SU-DHL-6 (cell line): Measurements from ENCODE around the gene RAMACL.

ENCODE experiments used
- H2AFZ ChIP-seq: fragments of 200-600 bp; sonication (generic); 2 replicates; pipeline ENCODE4 v1.6.1; 2014; ENCODE audit warnings: low read depth, mild to moderate bottlenecking, moderate library complexity, mixed read lengths, antibody characterized with exemption, low read length; ENCODE audit not compliant: severe bottlenecking
- H3F3A ChIP-seq: fragments of 200-600 bp; shearing (Covaris generic); 2 replicates; pipeline ENCODE4 v1.6.0; 2016; ENCODE audit warnings: antibody characterized with exemption, mild to moderate bottlenecking; ENCODE audit not compliant: insufficient read depth
- H3K27ac ChIP-seq: fragments of 200-600 bp; sonication (generic); 2 replicates; pipeline ENCODE4 v1.5.1; 2016; ENCODE audit warnings: low read depth, mild to moderate bottlenecking, low read length, moderate library complexity, mixed read lengths
- H3K27me3 ChIP-seq: fragments of 200-600 bp; sonication (generic), shearing (Covaris generic); 2 replicates; pipeline ENCODE4 v1.6.0; 2014; ENCODE audit warnings: mild to moderate bottlenecking, low read length
- H3K36me3 ChIP-seq: fragments of 200-600 bp; sonication (generic); 2 replicates; pipeline ENCODE4 v1.6.1; 2014; ENCODE audit warnings: mild to moderate bottlenecking, low read length, mixed read lengths
- H3K4me2 ChIP-seq: fragments of 300-600, 200-600 bp; shearing (Covaris generic), sonication (generic); 2 replicates; pipeline ENCODE4 v1.6.0; 2014; ENCODE audit warnings: low read length, low read depth, mild to moderate bottlenecking; ENCODE audit not compliant: poor library complexity, severe bottlenecking
- H3K4me3 ChIP-seq: fragments of 200-600 bp; sonication (generic); 2 replicates; pipeline ENCODE4 v1.5.1; 2014; ENCODE audit warnings: antibody characterized with exemption, low read length, mild to moderate bottlenecking, mixed read lengths; ENCODE audit not compliant: insufficient read depth, poor library complexity, severe bottlenecking
- H3K79me2 ChIP-seq: fragments of 200-600 bp; sonication (generic); 2 replicates; pipeline ENCODE4 v1.6.1; 2014; ENCODE audit warnings: mild to moderate bottlenecking, low read length, moderate library complexity; ENCODE audit not compliant: insufficient read depth
- H3K9ac ChIP-seq: fragments of 200-600 bp; sonication (generic); 2 replicates; pipeline ENCODE4 v1.7.0; 2014; ENCODE audit warnings: mild to moderate bottlenecking, low read length
- H3K9me2 ChIP-seq: fragments of 200-600 bp; sonication (generic); replicated peaks from 2 replicates; pipeline ENCODE4 v1.6.1; 2014; ENCODE audit warnings: low read length; ENCODE audit not compliant: insufficient read depth
- H3K9me3 ChIP-seq: fragments of 200-600 bp; sonication (generic); 2 replicates; pipeline ENCODE4 v1.6.1; 2014; ENCODE audit warnings: low read length, mixed read lengths; ENCODE audit not compliant: insufficient read depth
- H4K20me1 ChIP-seq: fragments of 200-600 bp; sonication (generic); 2 replicates; pipeline ENCODE4 v1.6.1; 2014; ENCODE audit warnings: low read depth, mild to moderate bottlenecking, antibody characterized with exemption, low read length, moderate library complexity, mixed read lengths
- CTCF ChIP-seq: fragments of 200-600 bp; sonication (generic); IDR thresholded peaks from one replicate; pipeline ENCODE4 v1.5.1; 2017; ENCODE audit warnings: antibody characterized with exemption, mild to moderate bottlenecking, low read length, moderate library complexity; ENCODE audit not compliant: insufficient read depth, poor library complexity, severe bottlenecking
- EZH2phosphoT487 ChIP-seq: fragments of 200-600 bp; sonication (generic), shearing (Covaris generic); conservative IDR thresholded peaks from 2 replicates; pipeline ENCODE4 v1.6.1; 2018; ENCODE audit warnings: mild to moderate bottlenecking, antibody characterized with exemption, low read length, moderate library complexity, mixed read lengths

RAMACL gene

GRCh38 chr6:166629628-166630027 lies 43.1 kb upstream of the RAMACL start:
- H3K9me2 ChIP-seq: no peaks in the 10 kb centered on the region
- no peak overlapping the region for H3K27ac ChIP-seq
- no peaks in the 10 kb centered on the region for H3K9me3 ChIP-seq
- TF ChIP-seq CTCF (no peak), EZH2phosphoT487 (no peak)
- no peaks in the 10 kb centered on the region for H3K27me3 ChIP-seq
- no peak overlapping the region for H2AFZ ChIP-seq
- no peaks in the 10 kb centered on the region for H3K79me2 ChIP-seq
- H4K20me1 ChIP-seq: no peaks in the 10 kb centered on the region
- no peak overlapping the region for H3K9ac ChIP-seq
- H3K4me3 ChIP-seq: no peak overlapping the region
- no peaks in the 10 kb centered on the region for H3F3A ChIP-seq
- H3K36me3 ChIP-seq: no peaks in the 10 kb centered on the region
- no peak overlapping the region for H3K4me2 ChIP-seq

GRCh38 chr6:166627875-166628801 lies 41.7 kb upstream of the RAMACL start:
- no peaks in the 10 kb centered on the region for H3K79me2 ChIP-seq
- no peaks in the 10 kb centered on the region for H3K27me3 ChIP-seq
- H2AFZ ChIP-seq: peak overlapping the region; percentile 14
- H3F3A ChIP-seq: no peaks in the 10 kb centered on the region
- no peaks in the 10 kb centered on the region for H3K9me2 ChIP-seq
- H3K27ac ChIP-seq: no peak overlapping the region
- no peaks in the 10 kb centered on the region for H3K9me3 ChIP-seq
- no peak overlapping the region for H3K4me3 ChIP-seq
- TF ChIP-seq CTCF (no peak), EZH2phosphoT487 (no peak)
- no peaks in the 10 kb centered on the region for H3K36me3 ChIP-seq
- H3K4me2 ChIP-seq: peak overlapping the region; percentile 39
- H4K20me1 ChIP-seq: no peaks in the 10 kb centered on the region
- H3K9ac ChIP-seq: no peak overlapping the region

- TF ChIP-seq EZH2phosphoT487: 0 out of 2 replicates have a peak, but pooled peaks have one; percentile 37
- TF ChIP-seq CTCF: no peak
- Histone ChIP-seq H3K9ac (no peak within 1 kb of the TSS), H3K9me3 (no peaks in the 10 kb centered on the region), H3K36me3 (no peaks in the 10 kb centered on the region), H3K79me2 (no peaks in the 10 kb centered on the region), H3K4me3 (no peak within 1 kb of the TSS), H3K27me3 (no peaks in the 10 kb centered on the region), H3F3A (no peaks in the 10 kb centered on the region), H3K27ac (no peak within 1 kb of the TSS), H3K9me2 (no peaks in the 10 kb centered on the region), H3K4me2 (peak within 1 kb of the TSS; percentile 39), H2AFZ (peak within 1 kb of the TSS; percentile 14), H4K20me1 (no peaks in the 10 kb centered on the region)
Observed at GRCh38 chr6:166627033-166627874, 40.8 kb upstream of the RAMACL start, which contains the start of gene RPS6KA2. RPS6KA2 (minus strand) TSS chr6:166627251; CDS start chr6:166627019, 232 bp downstream.
